Loucy (cell line): ENCODE measurements around the gene SERTM2.

ENCODE experiments used
- H2AFZ ChIP-seq: fragments of 200-600 bp; sonication (generic); 2 replicates; pipeline ENCODE4 v1.6.0; 2016; ENCODE audit warnings: antibody characterized with exemption, mild to moderate bottlenecking, low read length, moderate library complexity
- H3F3A ChIP-seq: fragments of 200-600 bp; 2 replicates; pipeline ENCODE4 v1.6.0; 2016; ENCODE audit warnings: antibody characterized with exemption, low read depth, mild to moderate bottlenecking
- H3K27me3 ChIP-seq: fragments of 200-600 bp; sonication (generic); 2 replicates; pipeline ENCODE4 v1.6.1; 2014; ENCODE audit warnings: low read length, mild to moderate bottlenecking; ENCODE audit not compliant: insufficient read depth, poor library complexity, severe bottlenecking
- H3K36me3 ChIP-seq: fragments of 200-600 bp; sonication (generic); 2 replicates; pipeline ENCODE4 v1.6.1; 2016; ENCODE audit warnings: low read length; ENCODE audit not compliant: insufficient read depth
- H3K4me1 ChIP-seq: fragments of 200-600 bp; sonication (generic); 2 replicates; pipeline ENCODE4 v1.5.1; 2014; ENCODE audit warnings: low read length, mild to moderate bottlenecking; ENCODE audit not compliant: insufficient read depth, poor library complexity, severe bottlenecking
- H3K4me2 ChIP-seq: fragments of 200-600 bp; sonication (generic); 2 replicates; pipeline ENCODE4 v1.6.0; 2014; ENCODE audit warnings: antibody characterized with exemption, low read length, low read depth, mild to moderate bottlenecking; ENCODE audit not compliant: poor library complexity, severe bottlenecking
- H3K4me3 ChIP-seq: fragments of 200-600 bp; sonication (generic); 2 replicates; pipeline ENCODE4 v1.5.1; 2014; ENCODE audit warnings: low read length, mild to moderate bottlenecking, mixed read lengths; ENCODE audit not compliant: poor library complexity, severe bottlenecking
- H3K79me2 ChIP-seq: fragments of 200-600 bp; sonication (generic); 2 replicates; pipeline ENCODE4 v1.6.1; 2014; ENCODE audit warnings: low read length; ENCODE audit not compliant: insufficient read depth
- H3K9ac ChIP-seq: fragments of 200-600 bp; sonication (generic); 2 replicates; pipeline ENCODE4 v1.6.0; 2014; ENCODE audit warnings: mild to moderate bottlenecking, low read depth, low read length, moderate library complexity; ENCODE audit not compliant: poor library complexity, severe bottlenecking
- H3K9me2 ChIP-seq: fragments of 200-600 bp; sonication (generic); replicated peaks from 2 replicates; pipeline ENCODE4 v1.6.1; 2016; ENCODE audit warnings: low read depth, low read length, mixed read lengths
- H3K9me3 ChIP-seq: fragments of 200-600 bp; sonication (generic); 2 replicates; pipeline ENCODE4 v1.6.1; 2014; ENCODE audit warnings: mild to moderate bottlenecking, antibody characterized with exemption, low read length, low read depth; ENCODE audit not compliant: insufficient read depth
- H4K20me1 ChIP-seq: fragments of 200-600 bp; sonication (generic); 2 replicates; pipeline ENCODE4 v1.6.0; 2014; ENCODE audit warnings: antibody characterized with exemption, low read length, mild to moderate bottlenecking; ENCODE audit not compliant: insufficient read depth, poor library complexity, severe bottlenecking
- EZH2phosphoT487 ChIP-seq: fragments of 200-600 bp; IDR thresholded peaks from 2 replicates; pipeline ENCODE4 v1.6.1; 2018; ENCODE audit warnings: antibody characterized with exemption, mild to moderate bottlenecking, moderate library complexity, borderline replicate concordance
- TF ChIP-seq, protein P1 (sequence below): fragments of 200-600 bp; sonication (generic); conservative IDR thresholded peaks from 2 replicates; pipeline ENCODE4 v1.5.1; 2014; ENCODE audit warnings: mild to moderate bottlenecking, antibody characterized with exemption, low read length

The SERTM2 gene

GRCh38 chrX:111511477-111511876 is at the start of gene SERTM2:
Gene SERTM2 (plus strand): TSS chrX:111511645. CDS start chrX:111518858, 7,213 bp downstream.
- H4K20me1 ChIP-seq: no peaks in the 10 kb centered on the region
- H3K79me2 ChIP-seq: no peaks in the 10 kb centered on the region
- no peak within 1 kb of the TSS for H3K4me2 ChIP-seq
- TF ChIP-seq EZH2phosphoT487: no peak
- TF ChIP-seq, protein P1, sequence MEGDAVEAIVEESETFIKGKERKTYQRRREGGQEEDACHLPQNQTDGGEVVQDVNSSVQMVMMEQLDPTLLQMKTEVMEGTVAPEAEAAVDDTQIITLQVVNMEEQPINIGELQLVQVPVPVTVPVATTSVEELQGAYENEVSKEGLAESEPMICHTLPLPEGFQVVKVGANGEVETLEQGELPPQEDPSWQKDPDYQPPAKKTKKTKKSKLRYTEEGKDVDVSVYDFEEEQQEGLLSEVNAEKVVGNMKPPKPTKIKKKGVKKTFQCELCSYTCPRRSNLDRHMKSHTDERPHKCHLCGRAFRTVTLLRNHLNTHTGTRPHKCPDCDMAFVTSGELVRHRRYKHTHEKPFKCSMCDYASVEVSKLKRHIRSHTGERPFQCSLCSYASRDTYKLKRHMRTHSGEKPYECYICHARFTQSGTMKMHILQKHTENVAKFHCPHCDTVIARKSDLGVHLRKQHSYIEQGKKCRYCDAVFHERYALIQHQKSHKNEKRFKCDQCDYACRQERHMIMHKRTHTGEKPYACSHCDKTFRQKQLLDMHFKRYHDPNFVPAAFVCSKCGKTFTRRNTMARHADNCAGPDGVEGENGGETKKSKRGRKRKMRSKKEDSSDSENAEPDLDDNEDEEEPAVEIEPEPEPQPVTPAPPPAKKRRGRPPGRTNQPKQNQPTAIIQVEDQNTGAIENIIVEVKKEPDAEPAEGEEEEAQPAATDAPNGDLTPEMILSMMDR: no peak
- no peaks in the 10 kb centered on the region for H3K9me2 ChIP-seq
- no peaks in the 10 kb centered on the region for H3K9me3 ChIP-seq
- no peaks in the 10 kb centered on the region for H3K4me1 ChIP-seq
- H3K4me3 ChIP-seq: no peak within 1 kb of the TSS
- no peaks in the 10 kb centered on the region for H3K27me3 ChIP-seq
- no peaks in the 10 kb centered on the region for H3F3A ChIP-seq
- H2AFZ ChIP-seq: no peak within 1 kb of the TSS
- no peaks in the 10 kb centered on the region for H3K36me3 ChIP-seq
- H3K9ac ChIP-seq: no peak within 1 kb of the TSS

GRCh38 chrX:111465669-111466068 is 45.8 kb upstream of the SERTM2 start:
- H3K79me2 ChIP-seq: no peaks in the 10 kb centered on the region
- no peak overlapping the region for H3K4me2 ChIP-seq
- no peaks in the 10 kb centered on the region for H3K9me3 ChIP-seq
- no peaks in the 10 kb centered on the region for H3K27me3 ChIP-seq
- H3K9me2 ChIP-seq: no peaks in the 10 kb centered on the region
- no peaks in the 10 kb centered on the region for H3K4me1 ChIP-seq
- H3K9ac ChIP-seq: no peak overlapping the region
- no peaks in the 10 kb centered on the region for H4K20me1 ChIP-seq
- no peaks in the 10 kb centered on the region for H3K36me3 ChIP-seq
- no peak overlapping the region for H3K4me3 ChIP-seq
- no peaks in the 10 kb centered on the region for H3F3A ChIP-seq
- H2AFZ ChIP-seq: no peak overlapping the region
- no peak for TF ChIP-seq EZH2phosphoT487
- TF ChIP-seq, protein P1: no peak

DNA sequence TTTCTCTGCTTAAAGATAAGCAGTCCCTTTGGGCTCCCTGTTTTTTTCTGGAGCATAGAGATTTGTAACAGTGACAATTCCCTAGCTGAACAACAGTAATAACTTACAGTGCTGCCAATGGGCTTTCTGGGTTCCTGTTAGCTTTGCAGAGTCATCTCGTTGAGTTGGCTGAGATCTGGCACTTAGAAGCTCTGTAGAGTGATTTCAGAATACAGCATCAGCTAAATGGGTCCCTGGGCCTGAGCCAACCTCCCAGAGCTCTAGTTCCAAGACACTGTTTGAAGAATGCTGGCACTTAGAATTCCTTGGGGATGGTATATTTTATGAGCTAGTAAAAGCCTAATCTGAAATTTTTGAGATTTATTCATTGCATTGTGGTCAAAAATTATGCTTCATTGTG is 43.5 kb upstream of the SERTM2 start:
- Histone ChIP-seq H3K9ac (no peak overlapping the region), H2AFZ (no peak overlapping the region)

More for the DNA sequence above, 43.5 kb upstream of the SERTM2 start:
- H3K36me3 ChIP-seq: no peaks in the 10 kb centered on the region
- H3K79me2 ChIP-seq: no peaks in the 10 kb centered on the region
- no peaks in the 10 kb centered on the region for H3K9me3 ChIP-seq
- TF ChIP-seq, protein P1: no peak
- no peak for TF ChIP-seq EZH2phosphoT487
- H3K9me2 ChIP-seq: no peaks in the 10 kb centered on the region
- H3K4me1 ChIP-seq: no peaks in the 10 kb centered on the region
- H3K4me3 ChIP-seq: no peak overlapping the region
- H4K20me1 ChIP-seq: no peaks in the 10 kb centered on the region
- H3K27me3 ChIP-seq: no peaks in the 10 kb centered on the region
- no peak overlapping the region for H3K4me2 ChIP-seq
- H3F3A ChIP-seq: no peaks in the 10 kb centered on the region
